HFF-Myc (cell line): ENCODE data around the gene SHC1.

Experiments
- DNase-seq: peaks from one replicate; pipeline ENCODE4 v3.0.0-alpha.2; 2011; ENCODE audit warnings: low read depth; ENCODE audit errors: extremely low read depth
- H3K4me3 ChIP-seq: replicated peaks from 2 replicates; pipeline ENCODE4 v1.5.1; 2011; ENCODE audit warnings: low read depth, mild to moderate bottlenecking, control low read depth, low read length
- TF ChIP-seq, protein P1 (sequence below): IDR thresholded peaks from 2 replicates; pipeline ENCODE4 v1.5.1; 2012; ENCODE audit warnings: mild to moderate bottlenecking, low read depth, low read length, control low read depth; ENCODE audit errors: missing control alignments

SHC1 gene

DNA sequence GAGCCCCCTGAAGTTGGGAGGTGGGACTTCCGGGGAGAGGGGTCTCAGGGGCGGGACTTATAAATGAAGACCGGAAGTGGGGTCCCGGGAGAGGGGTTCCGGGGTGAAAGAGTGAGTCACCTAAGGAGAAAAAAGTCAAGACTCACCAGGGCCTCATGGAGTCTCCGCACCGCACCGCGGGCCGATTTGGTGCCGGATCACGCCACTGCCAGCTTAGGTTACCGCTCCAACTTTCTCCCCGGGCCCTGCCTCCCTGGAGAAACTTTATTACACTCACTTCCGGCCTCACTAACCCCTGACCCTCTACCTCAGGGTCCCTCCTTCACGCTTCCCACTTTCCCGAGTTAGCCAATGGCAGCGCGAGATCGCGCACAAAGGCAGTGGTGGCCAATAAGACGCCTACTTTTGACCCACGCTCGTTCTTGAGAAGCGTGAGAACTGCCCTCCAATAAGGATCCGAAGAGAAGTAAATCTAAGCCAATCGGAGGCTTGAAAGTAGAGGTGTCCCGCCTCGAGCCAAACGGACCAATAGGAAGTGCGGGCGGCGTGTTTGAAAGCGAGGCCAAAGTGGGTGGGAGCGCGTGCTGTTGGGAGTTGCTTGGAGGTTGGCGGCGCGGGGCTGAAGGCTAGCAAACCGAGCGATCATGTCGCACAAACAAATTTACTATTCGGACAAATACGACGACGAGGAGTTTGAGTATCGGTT, 3.7 kb upstream of the SHC1 start, which contains the start of gene CKS1B:
CKS1B (plus strand) TSS at position 580 of the 706 bp plus-strand sequence; CDS start at position 645, 65 bp downstream.
- peak within 1 kb of the TSS; percentile 72 for H3K4me3 ChIP-seq
- DNase-seq: peak; percentile 100
- TF ChIP-seq, protein P1, sequence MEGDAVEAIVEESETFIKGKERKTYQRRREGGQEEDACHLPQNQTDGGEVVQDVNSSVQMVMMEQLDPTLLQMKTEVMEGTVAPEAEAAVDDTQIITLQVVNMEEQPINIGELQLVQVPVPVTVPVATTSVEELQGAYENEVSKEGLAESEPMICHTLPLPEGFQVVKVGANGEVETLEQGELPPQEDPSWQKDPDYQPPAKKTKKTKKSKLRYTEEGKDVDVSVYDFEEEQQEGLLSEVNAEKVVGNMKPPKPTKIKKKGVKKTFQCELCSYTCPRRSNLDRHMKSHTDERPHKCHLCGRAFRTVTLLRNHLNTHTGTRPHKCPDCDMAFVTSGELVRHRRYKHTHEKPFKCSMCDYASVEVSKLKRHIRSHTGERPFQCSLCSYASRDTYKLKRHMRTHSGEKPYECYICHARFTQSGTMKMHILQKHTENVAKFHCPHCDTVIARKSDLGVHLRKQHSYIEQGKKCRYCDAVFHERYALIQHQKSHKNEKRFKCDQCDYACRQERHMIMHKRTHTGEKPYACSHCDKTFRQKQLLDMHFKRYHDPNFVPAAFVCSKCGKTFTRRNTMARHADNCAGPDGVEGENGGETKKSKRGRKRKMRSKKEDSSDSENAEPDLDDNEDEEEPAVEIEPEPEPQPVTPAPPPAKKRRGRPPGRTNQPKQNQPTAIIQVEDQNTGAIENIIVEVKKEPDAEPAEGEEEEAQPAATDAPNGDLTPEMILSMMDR: no peak

DNA sequence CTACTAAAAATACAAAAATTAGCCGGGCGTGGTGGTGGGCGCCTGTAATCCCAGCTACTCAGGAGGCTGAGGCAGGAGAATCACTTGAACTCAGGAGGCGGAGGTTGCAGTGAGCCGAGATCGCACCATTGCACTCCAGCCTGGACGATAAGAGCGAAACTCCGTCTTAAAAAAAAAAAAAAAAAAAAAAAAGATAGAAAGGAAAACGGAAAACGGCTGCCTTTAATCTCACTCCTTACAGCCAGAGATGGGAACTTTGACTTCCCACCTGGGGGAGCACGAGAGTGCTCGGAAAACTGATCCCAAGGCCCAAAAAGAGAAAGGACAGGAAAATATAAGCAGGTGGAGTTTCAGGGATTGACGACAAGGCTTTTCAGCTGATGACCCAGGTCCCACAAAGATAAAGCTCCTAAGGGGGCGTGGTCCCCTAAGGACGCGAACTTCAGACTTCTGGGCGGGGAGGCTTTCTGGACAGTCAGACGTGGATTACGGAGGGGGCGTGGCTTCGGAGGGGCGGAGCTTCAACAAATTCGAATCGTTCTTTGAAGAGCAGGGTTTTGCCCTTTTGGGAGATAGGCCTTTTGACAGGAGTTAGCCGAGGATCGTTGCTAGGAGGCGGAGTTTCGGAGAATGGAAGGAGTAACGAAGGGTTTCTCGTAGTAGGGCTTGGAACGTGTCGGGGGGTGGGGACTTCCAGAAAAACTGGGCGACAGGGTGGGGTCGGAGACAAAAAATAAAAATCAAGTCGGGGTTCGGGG, 3.0 kb upstream of the SHC1 start:
- peak; percentile 96 for DNase-seq
- peak overlapping the region; percentile 72 for H3K4me3 ChIP-seq
- TF ChIP-seq, protein P1: no peak

DNA sequence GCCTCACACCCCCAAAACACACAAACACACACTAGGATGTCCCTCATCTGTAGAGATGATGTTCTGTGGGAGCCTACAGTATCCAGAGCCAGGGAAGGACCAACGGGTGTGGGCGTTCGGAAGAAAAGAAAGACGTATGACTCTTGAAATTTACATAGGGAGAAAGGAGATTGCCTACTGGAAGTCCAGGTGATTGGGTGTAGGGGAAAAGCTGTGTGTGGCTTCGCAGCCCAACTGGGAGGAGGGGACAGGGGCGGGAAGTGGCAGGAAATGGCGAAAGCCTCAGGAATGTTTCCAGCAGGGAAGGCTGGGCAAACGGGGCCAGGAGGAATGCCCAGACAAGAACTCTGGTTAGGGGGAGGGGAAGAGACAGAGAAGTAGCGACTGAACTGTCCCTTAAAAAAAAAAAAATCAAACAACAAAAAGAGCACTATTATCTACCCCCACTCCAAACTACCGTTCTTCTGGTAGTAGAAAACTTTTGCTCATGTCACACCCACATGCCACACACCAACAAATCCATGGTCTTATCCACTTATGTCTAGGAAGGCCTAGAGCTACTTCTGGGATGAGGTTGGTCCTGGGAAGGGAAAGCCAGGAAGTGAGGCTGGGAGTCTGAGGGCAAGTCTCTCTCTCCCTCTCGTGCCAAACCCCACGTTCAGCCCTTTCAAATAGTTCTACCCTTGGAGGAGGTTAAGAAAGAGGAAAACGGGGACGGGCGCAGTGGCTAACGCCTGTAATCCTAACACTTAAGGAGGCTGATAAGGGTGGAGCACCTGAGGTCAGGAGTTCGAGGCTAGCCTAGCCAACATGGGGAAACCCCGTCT, 2.2 kb upstream of the SHC1 start:
- TF ChIP-seq, protein P1: no peak
- H3K4me3 ChIP-seq: peak overlapping the region; percentile 72
- peak; percentile 87 for DNase-seq

DNA sequence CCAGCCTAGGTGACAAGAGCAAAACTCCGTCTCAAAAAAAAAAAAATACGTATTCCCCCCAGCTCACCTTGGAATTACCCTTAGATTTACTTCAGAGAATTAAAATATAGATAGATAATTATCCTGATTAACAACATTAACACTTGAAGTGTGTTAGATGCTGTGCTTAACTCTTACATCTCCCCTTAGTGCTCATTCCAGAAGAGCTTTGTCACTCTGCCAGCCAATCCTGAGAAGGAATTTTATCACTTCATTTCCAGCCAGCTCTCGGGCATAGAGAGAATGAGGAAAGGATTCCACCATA, 1.6 kb upstream of the SHC1 start:
- DNase-seq: no peak
- H3K4me3 ChIP-seq: peak overlapping the region; percentile 72
- TF ChIP-seq, protein P1: no peak

DNA sequence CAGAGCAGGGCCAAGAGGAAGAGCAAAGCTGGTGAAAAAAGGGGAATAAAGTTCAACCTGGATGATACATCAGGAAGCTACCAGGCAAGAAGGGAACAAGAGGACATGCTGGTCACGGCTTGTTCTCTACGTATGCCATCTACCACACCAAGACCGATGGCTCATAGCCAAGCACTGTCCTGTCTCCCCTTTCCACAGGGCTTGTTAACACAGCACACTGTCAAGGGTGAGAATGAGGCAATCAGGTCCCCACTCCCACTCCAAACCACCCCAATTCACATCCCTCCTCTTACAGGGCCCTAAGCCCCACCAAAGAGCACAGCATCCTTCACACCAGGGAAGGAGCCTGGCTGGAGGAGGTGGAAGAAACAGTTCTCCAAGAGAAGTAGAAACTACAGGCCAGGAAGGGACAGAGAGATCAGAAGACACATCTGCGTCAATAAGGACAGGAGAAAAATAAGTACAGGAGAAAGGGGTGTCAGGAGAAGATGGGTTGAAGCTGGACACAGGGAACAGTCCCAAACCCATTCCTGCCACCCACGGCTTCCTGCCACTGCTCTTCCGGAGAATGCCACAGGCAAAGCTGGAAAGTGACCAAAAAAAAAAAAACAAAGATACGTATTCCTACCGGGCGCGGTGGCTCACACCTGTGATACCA, 923 bp upstream of the SHC1 start:
- peak overlapping the region; percentile 72 for H3K4me3 ChIP-seq
- DNase-seq: no peak
- TF ChIP-seq, protein P1: no peak

DNA sequence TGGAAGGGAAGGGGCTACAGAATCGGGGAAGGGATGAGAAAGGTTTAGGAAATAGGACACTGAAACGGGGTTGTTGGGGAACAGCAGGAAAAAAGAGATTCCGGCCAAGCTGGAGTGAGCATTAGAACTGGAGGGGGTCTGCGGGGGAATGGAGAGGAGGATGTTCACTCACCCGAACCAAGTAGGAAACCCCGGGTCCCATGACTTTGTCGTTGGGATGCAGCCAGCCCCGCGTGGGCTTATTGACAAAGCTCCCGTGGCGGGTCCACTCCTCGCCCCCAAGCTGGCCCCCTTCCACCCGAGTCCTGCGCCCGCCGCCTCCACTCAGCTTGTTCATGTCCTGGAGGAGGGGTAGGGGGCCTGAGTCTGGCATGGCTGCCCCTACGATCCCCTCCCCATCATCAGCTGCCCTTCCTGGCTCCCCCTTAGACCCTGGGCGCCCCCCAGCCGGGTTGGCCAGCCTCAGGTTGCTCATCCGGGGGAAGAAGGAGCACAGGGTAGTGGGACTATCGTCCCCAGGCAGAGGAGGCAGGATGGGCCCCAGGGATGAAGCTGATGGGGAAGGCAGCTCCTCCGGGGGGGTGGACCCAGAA, 591 bp downstream of the SHC1 start:
- TF ChIP-seq, protein P1: no peak
- no peak for DNase-seq
- peak overlapping the region; percentile 72 for H3K4me3 ChIP-seq
